ENCODE results near the gene ELAVL4.

Gene ELAVL4

GRCh38 chr1:50181027-50181663, 72.4 kb downstream of the ELAVL4 start:
- peak; percentile 40 for DNase-seq (ENCODE audit: low read depth)
- no peak overlapping the region for H3K4me3 ChIP-seq (ENCODE audit: control insufficient read depth, low read depth, low read length)
- TF ChIP-seq CTCF (conservative IDR thresholded peaks at IDR 0.05; ENCODE audit: control insufficient read depth, insufficient read depth, low read depth, low read length): no peak

- no peak overlapping the region for H3K4me3 ChIP-seq (ENCODE audit: control insufficient read depth, low read depth, low read length)
- no peak for DNase-seq (ENCODE audit: low read depth)
- TF ChIP-seq CTCF (conservative IDR thresholded peaks at IDR 0.05; ENCODE audit: control insufficient read depth, insufficient read depth, low read depth, low read length): no peak
Measured at GRCh38 chr1:50183378-50184133, 74.8 kb downstream of the ELAVL4 start.

GRCh38 chr1:50189369-50189768, 80.6 kb downstream of the ELAVL4 start:
- no peak overlapping the region for H3K4me3 ChIP-seq (ENCODE audit: control insufficient read depth, low read depth, low read length)
- TF ChIP-seq CTCF (conservative IDR thresholded peaks at IDR 0.05; ENCODE audit: control insufficient read depth, insufficient read depth, low read depth, low read length): no peak
- DNase-seq (ENCODE audit: low read depth): no peak

GRCh38 chr1:50193002-50193401, 84.3 kb downstream of the ELAVL4 start:
- no peak overlapping the region for H3K4me3 ChIP-seq (ENCODE audit: control insufficient read depth, low read depth, low read length)
- no peak for DNase-seq (ENCODE audit: low read depth)
- no peak for TF ChIP-seq CTCF (conservative IDR thresholded peaks at IDR 0.05; ENCODE audit: control insufficient read depth, insufficient read depth, low read depth, low read length)

GRCh38 chr1:50195205-50195604, 86.5 kb downstream of the ELAVL4 start:
- TF ChIP-seq CTCF (conservative IDR thresholded peaks at IDR 0.05; ENCODE audit: control insufficient read depth, insufficient read depth, low read depth, low read length): no peak
- DNase-seq (ENCODE audit: low read depth): no peak
- no peak overlapping the region for H3K4me3 ChIP-seq (ENCODE audit: control insufficient read depth, low read depth, low read length)

GRCh38 chr1:50196081-50196480, 87.4 kb downstream of the ELAVL4 start:
- no peak overlapping the region for H3K4me3 ChIP-seq (ENCODE audit: control insufficient read depth, low read depth, low read length)
- TF ChIP-seq CTCF (conservative IDR thresholded peaks at IDR 0.05; ENCODE audit: control insufficient read depth, insufficient read depth, low read depth, low read length): no peak
- DNase-seq (ENCODE audit: low read depth): no peak
